DMS 273 treated with DMSO at 0.1 percent for 48 hours (cell line): ENCODE data around the gene UGT2B15.
"Not testable (repeated sequence)": the region's sequence is repeated elsewhere in the genome, so short reads cannot be mapped to it uniquely, and the experiment has no call there.

Source experiments
- DNase-seq: peaks from one replicate; lab custom pipeline; 2025; lab: John Stamatoyannopoulos, UW

Gene UGT2B15

DNA sequence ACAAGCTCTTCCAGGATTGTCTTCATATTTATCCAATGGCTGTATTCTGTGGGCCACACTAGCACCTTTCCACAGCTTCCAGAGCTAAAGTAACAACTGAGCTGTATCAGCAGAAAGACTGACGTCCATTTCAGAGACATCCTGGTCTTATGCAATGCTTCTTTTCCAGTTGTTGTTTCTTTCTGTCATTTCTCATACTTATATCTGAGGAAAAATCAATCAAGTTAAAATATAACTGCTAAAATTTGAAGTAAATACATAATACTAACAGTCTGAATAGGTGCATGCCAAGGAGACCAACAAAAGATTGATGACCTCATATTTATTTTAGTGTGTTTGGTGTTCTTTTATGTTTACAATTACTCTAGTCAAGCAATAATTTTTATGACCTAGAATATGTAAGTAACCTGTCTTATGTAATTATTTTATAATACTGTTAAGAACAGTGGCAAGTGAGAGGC lies at the start of gene UGT2B15:
Gene UGT2B15 (minus strand): TSS at position 174 of the 461 bp plus-strand sequence. CDS start 34 bp downstream, at position 140.
- not testable (repeated sequence) for DNase-seq

DNA sequence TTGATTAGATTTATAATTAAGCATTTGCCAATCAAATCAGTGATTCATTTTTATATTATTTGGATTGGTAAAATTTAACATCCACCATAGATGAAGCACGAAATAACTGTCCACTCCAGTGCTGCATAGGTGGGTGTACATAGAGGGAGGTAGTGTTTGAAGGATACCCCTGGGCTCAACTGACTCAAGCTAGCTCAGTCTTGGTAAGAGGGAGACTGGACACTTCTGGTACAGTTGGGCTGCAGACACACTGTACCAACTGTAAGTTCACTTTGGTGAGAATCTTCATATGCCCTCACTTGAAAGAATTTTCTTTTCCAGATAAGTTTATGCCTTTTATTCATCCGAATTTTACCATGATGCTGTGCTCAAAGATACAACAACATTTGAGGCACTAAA lies 48.6 kb upstream of the UGT2B15 start:
- no peak for DNase-seq

DNA sequence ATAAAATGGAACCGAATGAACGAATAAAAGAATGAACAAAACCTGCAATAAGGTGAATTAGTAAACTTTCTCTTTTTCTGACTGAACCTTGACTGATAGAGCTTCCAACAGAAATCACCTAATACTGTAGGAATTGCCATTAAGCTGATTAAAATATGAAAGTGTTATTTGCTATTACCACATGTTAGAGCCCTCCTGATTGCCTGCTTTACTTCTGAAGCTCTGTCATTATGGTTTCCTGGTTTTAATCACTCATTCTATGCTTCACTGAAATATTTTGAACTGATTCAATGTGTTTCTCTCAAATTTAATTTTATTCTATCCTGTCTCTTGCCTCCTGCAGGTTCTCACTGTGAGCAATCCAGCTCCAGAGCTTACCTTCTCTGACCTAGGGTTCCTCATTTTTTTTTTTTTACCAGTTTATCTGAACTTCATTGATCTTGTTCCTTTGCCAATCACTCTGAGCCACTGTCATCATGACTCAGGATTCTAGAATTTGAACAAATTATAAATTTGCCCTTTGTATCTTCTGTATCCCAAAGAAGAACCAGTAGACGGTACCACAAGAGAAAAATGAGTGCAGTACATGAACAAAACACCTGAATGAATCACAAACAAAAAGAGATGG lies 48.1 kb upstream of the UGT2B15 start:
- no peak for DNase-seq

DNA sequence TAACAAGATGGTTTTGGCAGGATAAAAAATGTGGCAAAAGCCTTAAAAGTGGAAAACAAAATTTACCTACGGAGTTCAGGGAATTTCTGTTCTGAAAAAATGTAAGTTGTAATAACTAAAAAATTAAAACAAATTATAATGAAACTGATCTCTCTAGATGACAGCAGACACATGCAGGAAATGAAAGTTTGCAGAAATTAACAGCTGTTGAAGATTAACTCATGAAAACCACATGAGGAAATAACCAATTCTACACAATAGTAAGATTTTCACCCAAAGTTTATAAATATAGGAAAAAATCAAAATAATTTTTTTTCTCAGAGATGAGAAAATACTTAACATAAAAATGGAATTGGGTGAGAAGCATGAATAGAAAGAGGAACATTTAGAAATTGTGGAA lies 47.5 kb upstream of the UGT2B15 start:
- DNase-seq, result no peak

DNA sequence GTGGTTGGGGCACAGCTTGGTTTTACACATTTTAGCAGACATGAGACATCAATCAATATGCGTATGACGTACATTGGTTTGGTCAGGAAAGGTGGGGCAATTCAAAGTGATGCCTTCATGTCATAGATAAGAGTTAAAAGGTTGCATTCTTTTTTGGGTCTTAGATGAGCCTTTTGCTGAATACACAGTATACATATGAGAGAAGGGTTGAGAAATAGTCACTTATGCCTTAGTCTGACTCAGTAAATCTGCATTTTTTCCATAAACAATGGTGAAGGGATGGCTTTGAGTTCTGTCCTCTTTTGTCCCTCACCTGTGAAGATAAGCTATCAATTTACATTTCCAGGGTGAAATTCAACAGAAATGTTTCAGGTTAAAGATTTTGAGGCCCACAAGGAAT lies 43.9 kb upstream of the UGT2B15 start:
- no peak for DNase-seq

DNA sequence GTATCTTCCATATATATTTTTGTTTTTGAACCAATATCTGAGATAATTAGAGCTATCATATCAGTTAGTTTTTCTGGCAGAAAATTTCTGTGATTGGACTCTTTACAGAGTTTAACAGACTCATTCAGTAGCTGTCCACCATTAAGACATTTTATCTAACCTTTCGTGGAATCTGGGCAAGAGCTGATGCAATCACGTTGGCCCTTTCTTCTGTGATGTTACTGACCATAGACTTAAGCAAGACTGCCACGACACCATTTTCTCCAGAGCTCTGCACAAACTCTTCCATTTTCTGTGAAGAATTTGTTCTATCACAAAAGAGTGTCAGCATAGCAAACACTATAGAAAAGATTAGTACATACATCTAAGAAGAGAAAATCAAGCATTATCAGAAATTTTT lies 41.8 kb upstream of the UGT2B15 start:
- DNase-seq, result no peak

DNA sequence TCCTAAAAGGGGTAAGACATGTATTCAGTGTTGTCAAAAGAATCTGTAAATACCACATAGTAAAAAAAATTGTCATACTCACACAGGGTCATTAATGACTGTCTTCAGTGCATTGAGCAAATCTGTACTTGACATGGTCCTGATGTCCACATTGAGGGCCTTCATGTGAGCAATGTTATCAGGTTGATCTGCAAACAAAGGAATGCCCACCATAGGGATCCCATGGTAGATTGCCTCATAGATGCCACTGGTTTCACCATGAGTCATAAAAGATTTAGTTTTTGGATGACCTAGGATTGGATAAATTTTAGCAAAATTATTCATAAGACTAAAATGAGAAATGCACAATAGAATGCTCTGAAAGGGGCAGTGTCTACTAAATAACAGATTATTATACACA lies 38.1 kb upstream of the UGT2B15 start:
- no peak for DNase-seq

DNA sequence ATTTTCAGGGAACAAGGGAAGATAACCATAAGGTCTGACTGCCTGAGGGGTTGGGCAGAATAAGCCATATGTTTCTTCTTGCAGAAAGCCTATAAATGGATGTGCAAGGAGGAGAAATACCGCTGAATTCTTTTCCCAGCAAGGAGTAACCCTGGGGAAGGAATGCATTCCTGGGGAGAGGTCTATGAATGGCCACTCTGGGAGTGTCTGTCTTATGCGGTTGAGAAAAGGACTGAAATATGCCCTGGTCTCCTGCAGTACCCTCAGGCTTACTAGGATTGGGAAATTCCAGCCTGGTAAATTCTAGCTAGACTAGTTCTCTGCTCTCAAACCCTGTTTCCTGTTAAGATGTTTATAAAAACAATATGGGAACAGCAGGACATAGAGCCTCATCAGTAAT lies 32.7 kb upstream of the UGT2B15 start:
- not testable (repeated sequence) for DNase-seq

DNA sequence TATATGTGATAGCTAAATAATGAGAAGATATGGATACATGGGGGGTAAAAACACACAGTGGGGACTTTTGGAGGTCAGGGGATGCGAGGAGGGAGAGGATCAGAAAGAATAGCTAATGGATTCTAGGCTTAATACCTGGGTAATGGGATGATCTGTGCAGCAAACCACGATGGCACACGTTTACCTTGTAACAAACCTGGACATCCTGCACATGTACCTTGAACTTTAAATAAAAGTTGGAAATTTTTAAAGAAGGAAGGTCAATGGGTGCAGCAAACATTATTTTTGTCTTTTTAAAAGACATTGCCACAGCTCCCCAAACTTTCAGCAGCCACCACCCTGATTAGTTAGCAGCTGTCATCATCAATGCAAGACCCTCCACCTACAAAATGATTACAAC lies 29.7 kb upstream of the UGT2B15 start:
- no peak for DNase-seq

DNA sequence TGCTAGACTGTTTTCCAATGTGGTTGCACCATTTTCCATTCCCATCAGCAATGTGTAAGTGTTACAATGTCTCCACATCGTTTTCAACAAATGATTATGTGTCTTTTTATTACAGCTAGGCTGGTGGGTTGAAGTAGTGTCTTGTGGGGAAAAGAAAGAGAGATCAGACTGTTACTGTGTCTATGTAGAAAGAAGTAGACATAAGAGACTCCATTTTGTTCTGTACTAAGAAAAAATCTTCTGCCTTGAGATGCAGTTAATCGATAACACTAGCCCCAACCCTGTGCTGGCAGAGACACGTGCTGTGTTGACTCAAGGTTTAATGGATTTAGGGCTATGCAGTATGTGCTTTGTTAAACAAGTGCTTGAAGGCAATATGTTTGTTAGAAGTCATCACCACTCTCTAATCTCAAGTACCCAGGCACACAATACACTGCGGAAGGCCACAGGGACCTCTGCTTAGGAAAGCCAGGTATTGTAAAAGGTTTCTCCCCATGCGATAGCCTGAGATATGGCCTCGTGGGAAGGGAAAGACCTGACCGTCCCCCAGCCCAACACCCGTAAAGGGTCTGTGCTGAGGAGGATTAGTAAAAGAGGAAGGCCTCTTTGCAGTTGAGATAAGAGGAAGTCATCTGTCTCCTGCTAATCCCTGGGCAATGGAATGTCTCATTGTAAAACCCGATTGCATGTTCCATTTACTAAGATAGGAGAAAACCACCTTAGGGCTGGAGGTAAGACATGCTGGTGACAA lies 23.0 kb upstream of the UGT2B15 start:
- no peak for DNase-seq

DNA sequence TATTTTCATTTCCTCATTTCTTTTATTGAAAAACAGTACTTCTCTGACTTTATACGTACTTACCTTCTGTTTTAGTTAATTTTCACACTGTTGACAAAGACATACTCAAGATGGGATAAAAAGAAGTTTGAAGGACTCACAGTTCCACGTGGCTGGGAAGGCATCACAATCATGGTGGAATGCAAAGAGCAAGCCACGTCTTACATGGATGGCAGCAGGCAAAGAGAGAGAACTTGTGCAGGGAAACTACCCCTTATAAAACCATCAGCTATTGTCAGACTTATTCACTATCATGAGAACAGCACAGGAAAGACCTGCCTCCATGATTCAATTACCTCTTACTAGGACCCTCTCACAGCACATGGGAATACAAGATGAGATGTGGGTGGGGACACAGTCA lies 20.7 kb upstream of the UGT2B15 start:
- DNase-seq, result no peak

DNA sequence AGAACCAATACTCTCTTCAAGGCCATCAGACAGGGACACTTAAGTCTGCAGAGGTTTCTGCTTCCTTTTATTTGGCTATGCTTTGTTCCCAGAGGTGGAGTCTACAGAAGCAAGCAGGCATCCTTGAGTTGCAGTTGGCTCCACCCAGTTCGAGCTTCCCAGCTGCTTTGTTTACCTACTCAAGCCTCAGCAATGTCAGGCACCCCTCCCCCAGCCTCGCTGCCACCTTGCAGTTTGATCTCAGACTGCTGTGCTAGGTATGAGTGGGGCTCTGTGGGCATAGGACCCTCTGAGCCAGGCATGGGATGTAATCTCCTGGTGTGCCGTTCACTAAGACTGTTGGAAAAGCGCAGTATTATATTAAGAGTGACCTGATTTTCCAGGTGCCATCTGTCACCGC lies 12.6 kb upstream of the UGT2B15 start:
- no peak for DNase-seq

DNA sequence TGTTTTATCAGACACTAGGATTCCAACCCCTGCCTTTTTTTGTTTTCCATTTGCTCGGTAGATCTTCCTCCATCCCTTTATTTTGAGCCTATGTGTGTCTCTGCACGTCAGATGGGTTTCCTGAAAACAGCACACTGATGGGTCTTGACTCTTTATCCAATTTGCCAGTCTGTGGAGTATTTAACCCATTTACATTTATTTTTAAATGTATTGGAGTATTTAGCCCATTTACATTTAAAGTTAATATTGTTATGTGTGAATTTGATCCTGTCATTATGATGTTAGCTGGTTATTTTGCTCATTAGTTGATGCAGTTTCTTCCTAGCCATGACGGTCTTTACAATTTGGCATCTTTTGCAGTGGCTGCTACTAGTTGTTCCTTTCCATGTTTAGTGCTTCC lies 10.8 kb upstream of the UGT2B15 start:
- not testable (repeated sequence) for DNase-seq

DNA sequence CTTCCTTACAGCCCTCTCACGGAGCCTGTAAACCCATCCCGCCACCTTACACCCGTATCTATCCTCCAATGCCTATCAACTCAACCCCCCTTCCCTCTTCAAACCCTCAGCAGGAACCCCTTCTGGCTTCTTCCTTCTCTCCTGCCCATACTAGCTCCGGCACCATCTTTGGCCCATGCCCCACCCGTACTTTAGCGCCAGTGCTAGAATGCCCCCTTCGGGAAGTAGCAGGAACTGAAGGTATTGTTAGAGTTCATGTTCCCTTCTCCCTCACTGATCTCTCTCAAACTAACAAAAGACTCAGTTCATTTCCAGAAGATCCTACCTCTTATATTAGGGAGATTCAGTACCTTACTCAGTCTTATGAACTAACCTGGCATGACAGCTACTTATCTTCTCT lies 2.7 kb upstream of the UGT2B15 start:
- DNase-seq, result no peak

DNA sequence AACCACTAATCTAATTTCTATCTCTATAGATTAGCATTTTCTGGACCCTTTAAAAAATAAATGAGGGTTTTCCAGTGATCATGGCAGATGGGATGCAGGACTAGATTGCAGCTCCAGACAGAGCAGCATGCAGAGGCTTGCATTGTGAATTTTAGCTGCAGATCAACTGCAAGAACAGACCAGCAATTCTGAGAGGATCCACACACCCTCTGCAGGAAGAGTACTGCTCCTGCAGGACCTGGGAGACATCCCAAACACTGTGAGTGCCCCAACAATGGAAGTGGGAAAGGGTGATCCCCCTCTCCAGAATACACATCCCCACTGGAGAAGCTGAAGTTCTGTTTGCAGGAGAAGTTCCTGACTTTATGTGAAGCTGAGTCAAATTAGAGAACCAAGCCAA lies 765 bp upstream of the UGT2B15 start:
- DNase-seq, result not testable (repeated sequence)

DNA sequence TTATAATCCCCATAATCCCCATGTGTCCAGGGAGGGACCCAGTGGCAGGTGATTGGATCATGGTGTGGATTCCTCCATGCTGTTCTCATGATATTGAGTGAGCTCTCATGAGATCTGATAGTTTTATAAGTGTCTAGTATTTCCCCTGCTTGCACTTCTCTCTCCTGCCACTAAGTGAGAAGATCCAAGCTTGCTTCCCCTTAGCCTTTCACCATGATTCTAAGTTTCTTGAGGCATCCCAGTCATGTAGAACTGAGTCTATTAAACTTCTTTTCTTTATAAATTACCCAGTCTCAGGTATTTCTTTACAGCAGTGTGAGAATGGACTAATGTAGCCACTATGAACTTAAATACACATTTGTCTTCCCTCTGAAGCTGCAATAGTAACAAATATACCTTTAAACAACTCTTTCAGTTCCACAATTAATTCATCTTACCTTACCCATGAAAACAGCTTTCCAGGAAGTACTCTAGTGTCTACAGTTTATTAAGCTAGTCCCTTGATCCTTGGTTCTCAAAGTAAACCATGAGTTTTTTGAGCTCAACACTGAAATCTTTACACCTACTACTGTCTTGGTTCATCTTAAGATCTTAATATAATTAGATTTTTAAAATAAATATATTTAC lies 1.8 kb downstream of the UGT2B15 start:
- not testable (repeated sequence) for DNase-seq

DNA sequence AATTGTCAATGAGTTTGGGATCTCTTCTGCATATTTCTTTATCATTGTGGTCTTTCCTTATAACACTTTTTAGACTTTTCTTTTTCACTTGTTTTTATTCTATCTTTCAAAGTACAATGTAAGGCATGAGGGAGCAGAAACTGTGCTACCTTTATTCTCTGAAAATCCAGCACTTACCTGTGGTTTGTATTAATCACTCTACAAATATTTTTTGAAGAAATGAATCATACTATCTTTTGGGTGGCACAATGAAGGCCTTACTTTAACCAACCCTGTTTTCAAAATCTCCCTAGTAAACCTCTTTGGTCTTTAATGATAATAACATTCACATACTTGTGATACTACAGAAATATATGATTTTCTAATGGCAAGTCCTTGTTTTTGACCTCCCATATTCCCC lies 2.9 kb downstream of the UGT2B15 start:
- DNase-seq, result not testable (repeated sequence)

DNA sequence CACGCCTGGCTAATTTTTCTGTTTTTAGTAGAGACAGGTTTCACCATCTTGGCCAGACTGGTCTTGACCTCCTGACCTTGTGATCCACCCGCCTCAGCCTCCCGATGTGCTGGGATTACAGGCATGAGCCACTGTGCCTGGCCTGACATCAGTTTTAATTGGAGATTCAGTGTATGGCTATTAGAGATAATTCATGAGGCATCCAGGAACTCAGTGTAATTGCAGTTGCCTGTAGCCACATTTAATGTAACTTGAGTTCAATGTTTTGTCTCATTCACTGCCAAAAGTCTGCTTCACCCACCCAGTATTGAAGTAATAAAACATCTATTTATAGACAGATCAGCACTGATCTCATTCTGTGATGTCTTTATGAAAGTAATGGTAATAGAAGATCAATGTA lies 5.7 kb downstream of the UGT2B15 start:
- not testable (repeated sequence) for DNase-seq

DNA sequence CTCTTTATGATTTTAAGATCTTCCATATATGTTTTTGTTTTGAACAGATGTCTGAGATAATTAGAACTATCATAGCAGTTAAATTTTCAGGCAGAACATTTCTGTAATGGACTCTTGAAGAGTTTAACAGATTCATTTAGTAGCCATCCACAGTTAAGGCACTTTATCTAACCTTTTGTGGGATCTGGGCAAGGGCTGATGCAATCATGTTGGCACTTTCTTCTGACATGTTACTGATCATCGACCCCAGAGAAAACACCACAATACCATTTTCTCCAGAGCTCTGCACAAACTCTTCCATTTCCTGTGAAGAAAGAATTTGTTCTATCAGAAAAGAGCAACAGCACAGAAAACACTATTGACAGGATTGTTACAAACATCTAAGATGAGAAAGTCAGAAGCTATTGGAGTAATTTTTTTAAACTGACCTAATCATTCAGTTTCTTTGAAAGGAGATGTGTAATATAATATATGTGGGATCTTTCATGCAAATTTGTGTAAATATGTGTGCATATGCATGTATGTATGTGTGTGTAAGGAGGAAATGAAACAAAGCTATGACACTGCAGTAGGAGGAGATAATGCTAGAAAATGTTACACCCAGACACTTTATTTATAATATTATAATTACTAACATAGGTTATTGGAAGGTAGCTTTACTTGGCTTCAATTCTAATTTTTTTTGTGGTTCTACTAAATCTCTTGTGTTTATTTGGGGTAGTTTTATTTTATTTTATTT lies 7.4 kb downstream of the UGT2B15 start:
- DNase-seq, result not testable (repeated sequence)

DNA sequence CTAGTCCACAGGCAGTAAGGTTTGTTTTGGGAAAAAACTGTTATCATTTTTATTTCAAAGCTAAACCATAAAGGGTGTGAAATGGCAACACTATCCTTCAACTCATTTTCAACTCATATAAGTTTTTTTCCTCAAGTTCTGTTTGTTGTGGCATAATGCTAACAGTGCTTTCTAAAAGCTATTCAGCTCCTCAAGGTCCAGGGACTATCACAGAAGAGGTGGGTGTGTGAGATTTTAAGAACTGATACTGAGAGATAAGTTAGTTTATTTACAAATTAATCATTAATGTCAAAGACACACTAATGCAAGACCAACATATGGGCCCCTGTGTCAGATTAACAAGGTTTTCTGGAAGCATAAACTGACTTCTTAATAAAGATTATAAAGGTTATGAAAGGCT lies 11.8 kb downstream of the UGT2B15 start:
- no peak for DNase-seq

DNA sequence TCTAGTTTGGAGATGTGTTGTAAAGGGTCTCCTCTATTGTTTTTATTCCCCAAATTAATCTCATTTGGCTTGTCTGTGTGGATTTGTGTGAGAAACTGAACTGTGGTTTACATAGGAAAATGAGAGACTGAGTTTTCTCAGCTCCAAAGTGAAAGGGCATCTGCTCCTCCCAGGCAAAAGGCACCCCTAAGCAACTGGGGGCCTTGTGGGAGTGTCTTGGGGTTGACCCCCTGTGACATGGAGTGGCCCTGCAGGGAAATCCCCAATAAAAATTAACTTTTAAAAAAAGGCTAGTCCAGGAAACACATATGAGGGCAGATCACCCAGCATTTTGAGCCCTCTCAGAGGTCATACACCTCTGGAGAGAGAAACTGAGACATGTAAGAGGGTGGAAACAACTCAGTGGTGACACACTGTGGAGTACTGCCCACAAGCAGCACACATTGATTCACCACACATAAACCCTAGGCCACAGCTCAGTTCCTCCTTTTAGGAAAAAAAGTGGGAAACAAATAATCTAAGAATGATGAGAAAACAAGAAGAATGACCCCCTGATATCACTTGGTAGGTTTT lies 13.3 kb downstream of the UGT2B15 start:
- not testable (repeated sequence) for DNase-seq

DNA sequence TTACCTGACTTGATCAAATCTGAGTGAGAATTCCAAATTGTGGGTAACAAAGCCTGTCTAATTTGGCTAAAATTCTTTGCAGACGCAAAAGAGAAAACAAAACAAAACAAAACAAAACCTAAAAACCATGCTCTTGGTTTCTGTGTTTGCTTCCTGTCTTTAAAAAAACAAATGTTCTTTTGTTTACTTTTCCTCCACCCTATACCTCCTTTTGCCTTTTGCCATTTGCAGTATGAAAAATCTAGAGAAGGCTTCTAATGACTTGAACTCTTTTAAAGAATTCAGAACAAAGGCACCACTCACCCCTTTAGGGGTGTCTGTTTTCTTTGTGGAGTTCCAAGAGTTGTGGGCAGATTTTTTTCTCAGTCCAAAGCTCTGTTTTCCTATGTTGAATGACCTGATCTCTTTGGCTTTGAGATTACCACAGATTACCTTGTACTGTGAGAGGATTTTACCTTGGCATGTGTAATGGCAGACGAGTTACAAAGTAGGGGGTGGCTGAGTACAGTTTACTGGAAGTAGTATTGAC lies 13.9 kb downstream of the UGT2B15 start:
- not testable (repeated sequence) for DNase-seq
